Skin epidermis (tissue), 12 donors: ENCODE data around the gene NAV1.
"Not testable (repeated sequence)": the region's sequence is repeated elsewhere in the genome, so short reads cannot be mapped to it uniquely, and the experiment has no call there.

ENCODE experiments used
- H3K27ac ChIP-seq, 21 experiments: fragments of 200-600 bp; sonication (generic) in 11 of 21; one replicate each; pipeline ENCODE4 v1.5.0; 2020; ENCODE audit warnings: mild to moderate bottlenecking in 3 of 21, inconsistent platforms in 2 of 21, moderate library complexity in 2 of 21
- H3K4me3 ChIP-seq, 7 experiments: fragments of 200-600 bp; sonication (generic) in 2 of 7; one replicate each; pipeline ENCODE4 v1.5.0; 2020; ENCODE audit warnings: inconsistent platforms in 2 of 7, mild to moderate bottlenecking in 2 of 7, moderate library complexity in 1 of 7

Gene NAV1

GRCh38 chr1:201538612-201539551, at the start of gene NAV1:
NAV1 (plus strand) TSS chr1:201539127; CDS start chr1:201622885, 83,758 bp downstream.
- peak within 1 kb of the TSS; percentile 35 to 73 (median 57) for H3K4me3 ChIP-seq
- peak within 1 kb of the TSS; percentile 34 to 91 (median 76) for H3K27ac ChIP-seq

- Histone ChIP-seq H3K27ac (peak overlapping the region in 9 of 21 experiments; percentile 1 to 60 (median 19)), H3K4me3 (no peak overlapping the region)
These were observed 49.2 kb upstream of the NAV1 start for GRCh38 chr1:201489643-201490261.

- H3K27ac ChIP-seq = peak overlapping the region in 2 of 21 experiments; percentile 2 to 22
- no peak overlapping the region for H3K4me3 ChIP-seq
These were observed 48.2 kb upstream of the NAV1 start for GRCh38 chr1:201490708-201491131.

GRCh38 chr1:201491896-201492511, 46.9 kb upstream of the NAV1 start:
- peak overlapping the region in 8 of 21 experiments; percentile 15 to 60 (median 28) for H3K27ac ChIP-seq

GRCh38 chr1:201493026-201493656, 45.8 kb upstream of the NAV1 start:
- H3K4me3 ChIP-seq = not testable (repeated sequence)
- H3K27ac ChIP-seq = peak overlapping the region in 5 of 21 experiments; percentile 20 to 39 (median 27)

More at GRCh38 chr1:201491896-201492511, 46.9 kb upstream of the NAV1 start:
- no peak overlapping the region for H3K4me3 ChIP-seq

- Histone ChIP-seq H3K27ac (peak overlapping the region in 5 of 21 experiments; percentile 27 to 76 (median 39)), H3K4me3 (no peak overlapping the region)
These were observed 44.9 kb upstream of the NAV1 start for GRCh38 chr1:201493757-201494617.

- Histone ChIP-seq H3K27ac (peak overlapping the region in 14 of 21 experiments; percentile 12 to 76 (median 62)), H3K4me3 (no peak overlapping the region)
These were observed 43.2 kb upstream of the NAV1 start for GRCh38 chr1:201495551-201496295.

- H3K4me3 ChIP-seq = no peak overlapping the region
- peak overlapping the region in 13 of 21 experiments; percentile 12 to 76 (median 62) for H3K27ac ChIP-seq
These were observed 42.6 kb upstream of the NAV1 start for GRCh38 chr1:201496296-201496690.

GRCh38 chr1:201497935-201498509, 40.9 kb upstream of the NAV1 start:
- no peak overlapping the region for H3K27ac ChIP-seq
- no peak overlapping the region for H3K4me3 ChIP-seq

GRCh38 chr1:201498621-201499020, 40.3 kb upstream of the NAV1 start:
- no peak overlapping the region for H3K27ac ChIP-seq
- H3K4me3 ChIP-seq = no peak overlapping the region

- no peak overlapping the region for H3K4me3 ChIP-seq
- H3K27ac ChIP-seq = peak overlapping the region in 3 of 21 experiments; percentile 75 to 88 (median 77)
These were observed 39.7 kb upstream of the NAV1 start for GRCh38 chr1:201499191-201499590.

- peak overlapping the region in 15 of 21 experiments; percentile 6 to 88 (median 55) for H3K27ac ChIP-seq
- H3K4me3 ChIP-seq = no peak overlapping the region
These were observed 38.9 kb upstream of the NAV1 start for GRCh38 chr1:201499795-201500669.

- H3K27ac ChIP-seq = peak overlapping the region in 15 of 21 experiments; percentile 6 to 88 (median 55)
- no peak overlapping the region for H3K4me3 ChIP-seq
These were observed 38.2 kb upstream of the NAV1 start for GRCh38 chr1:201500670-201501120.

GRCh38 chr1:201501144-201501543, 37.8 kb upstream of the NAV1 start:
- H3K27ac ChIP-seq = peak overlapping the region in 10 of 21 experiments; percentile 6 to 88 (median 73)
- H3K4me3 ChIP-seq = no peak overlapping the region

GRCh38 chr1:201501812-201502510, 37.0 kb upstream of the NAV1 start:
- H3K27ac ChIP-seq = peak overlapping the region in 8 of 21 experiments; percentile 52 to 94 (median 70)
- H3K4me3 ChIP-seq = no peak overlapping the region

- Histone ChIP-seq H3K4me3 (no peak overlapping the region), H3K27ac (peak overlapping the region in 9 of 21 experiments; percentile 39 to 94 (median 58))
These were observed 36.4 kb upstream of the NAV1 start for GRCh38 chr1:201502511-201502857.
